Stimulated activated naive B cell treated with anti-CD40 and anti-IgM and Interleukin-4, amounts not matched to agents 10 μg/mL and 1 μg/mL and 100 μg/mL, for 72 hours (primary cell): ENCODE measurements around the gene RETREG3.
"Not testable (repeated sequence)": the region's sequence is repeated elsewhere in the genome, so short reads cannot be mapped to it uniquely, and the experiment has no call there.

ENCODE experiments used
- ATAC-seq, 2 donors: fragments of 150-1000 bp; cut with Tn5 transposase; replicated peaks; 2 replicates each; pipeline ENCODE4 v1.10.0; 2021; ENCODE audit warnings: moderate library complexity in 1 of 2
- DNase-seq: peaks from one replicate; pipeline ENCODE4 v3.0.0; 2021
- H3K27ac Mint-ChIP-seq: one replicate; pipeline ENCODE4 v1.8.0; 2022; ENCODE audit warnings: mild to moderate bottlenecking, mixed read lengths
- H3K27me3 Mint-ChIP-seq, 2 donors: one replicate each; pipeline ENCODE4 v1.8.0; 2022; ENCODE audit warnings: mixed read lengths in 2 of 2
- H3K36me3 Mint-ChIP-seq, 2 donors: one replicate each; pipeline ENCODE4 v1.8.0; 2022; ENCODE audit warnings: mixed read lengths in 2 of 2, mild to moderate bottlenecking in 1 of 2
- H3K4me1 Mint-ChIP-seq, 2 donors: one replicate each; pipeline ENCODE4 v1.8.0; 2022; ENCODE audit warnings: mixed read lengths in 2 of 2, mild to moderate bottlenecking in 1 of 2
- H3K4me3 Mint-ChIP-seq, 2 donors: one replicate each; pipeline ENCODE4 v1.8.0; 2022; ENCODE audit warnings: mild to moderate bottlenecking in 2 of 2, mixed read lengths in 2 of 2, moderate library complexity in 1 of 2
- H3K9me3 Mint-ChIP-seq, 2 donors: one replicate each; pipeline ENCODE4 v1.8.0; 2022; ENCODE audit warnings: mixed read lengths in 2 of 2, mild to moderate bottlenecking in 1 of 2

Gene RETREG3

GRCh38 chr17:42559075-42559474, 50.1 kb downstream of the RETREG3 start:
- Mint-ChIP-seq H3K4me1 (peaks cover 28 to 43% of the 10 kb centered on the region in 2 donors), H3K4me3 (no peak overlapping the region), H3K27me3 (no peaks in the 10 kb centered on the region), H3K9me3 (peaks cover 0 to 1% of the 10 kb centered on the region in 2 donors), H3K27ac (no peak overlapping the region), H3K36me3 (peaks cover 18 to 26% of the 10 kb centered on the region in 2 donors)
- no peak for DNase-seq
- no peak for ATAC-seq

DNA sequence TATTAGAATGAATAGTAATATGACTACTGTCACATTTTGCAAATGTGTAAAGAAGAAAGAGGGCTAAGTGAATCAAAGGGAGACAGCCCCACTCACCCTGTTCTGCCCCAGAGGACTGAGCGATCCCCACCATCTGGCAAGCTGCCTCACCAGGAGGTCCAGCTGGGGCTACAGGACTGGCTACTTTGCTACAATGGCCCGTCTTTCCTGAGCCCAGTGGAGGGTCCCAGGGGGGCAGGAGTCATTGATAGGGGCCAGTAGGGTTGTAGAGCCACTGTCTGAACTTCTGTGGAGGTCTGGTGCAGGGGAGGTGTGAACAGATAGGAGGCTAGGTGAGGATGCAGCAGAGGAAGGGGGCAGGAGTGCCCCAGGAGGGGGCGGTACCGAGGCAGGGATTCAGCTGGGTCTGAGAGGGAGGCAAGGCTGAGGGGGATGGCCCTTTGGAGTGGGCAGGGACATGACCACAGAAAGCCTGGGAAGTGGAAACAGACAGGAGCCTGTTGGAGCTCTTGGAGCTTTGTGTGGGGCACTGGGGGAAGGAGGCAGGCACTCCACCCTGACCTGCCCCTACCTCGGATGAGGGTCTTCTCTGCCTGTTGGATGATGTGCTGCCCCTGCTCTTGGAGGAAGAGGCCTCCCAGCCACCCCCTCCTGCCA, 53.1 kb downstream of the RETREG3 start:
- Mint-ChIP-seq H3K36me3 (peaks cover 4 to 21% of the 10 kb centered on the region in 2 donors), H3K4me1 (peaks cover 23 to 32% of the 10 kb centered on the region in 2 donors), H3K4me3 (peak overlapping the region in 1 of 2 donors; percentile 93)
- H3K9me3 Mint-ChIP-seq, DNase-seq, H3K27me3 Mint-ChIP-seq, H3K27ac Mint-ChIP-seq, ATAC-seq: not testable (repeated sequence)

- H3K27ac Mint-ChIP-seq = peak overlapping the region; percentile 98
- peaks cover 23 to 38% of the 10 kb centered on the region in 2 donors for H3K4me1 Mint-ChIP-seq
Observed at GRCh38 chr17:42555122-42555622, 54.0 kb downstream of the RETREG3 start.

GRCh38 chr17:42554250-42555121, 54.7 kb downstream of the RETREG3 start:
- Mint-ChIP-seq H3K27me3 (no peaks in the 10 kb centered on the region), H3K27ac (peak overlapping the region; percentile 98), H3K36me3 (peaks cover 2 to 25% of the 10 kb centered on the region in 2 donors), H3K4me3 (peak overlapping the region; percentile 93 to 99), H3K4me1 (peaks cover 21 to 38% of the 10 kb centered on the region in 2 donors), H3K9me3 (no peaks in the 10 kb centered on the region)
- ATAC-seq = peak; percentile 92 to 94
- DNase-seq = peak; percentile 85

More at GRCh38 chr17:42555122-42555622, 54.0 kb downstream of the RETREG3 start:
- Mint-ChIP-seq H3K27me3 (no peaks in the 10 kb centered on the region), H3K36me3 (peaks cover 4 to 25% of the 10 kb centered on the region in 2 donors), H3K4me3 (peak overlapping the region; percentile 93 to 99), H3K9me3 (no peaks in the 10 kb centered on the region)
- DNase-seq (no peak), ATAC-seq (peak; percentile 18 to 20)

GRCh38 chr17:42553866-42554249, 55.3 kb downstream of the RETREG3 start:
- DNase-seq = no peak
- ATAC-seq = peak; percentile 4 to 26
- H3K27ac Mint-ChIP-seq = peak overlapping the region; percentile 98
- H3K36me3 Mint-ChIP-seq = peaks cover 2 to 25% of the 10 kb centered on the region in 2 donors
- H3K4me1 Mint-ChIP-seq = peaks cover 26 to 44% of the 10 kb centered on the region in 2 donors
- H3K4me3 Mint-ChIP-seq = peak overlapping the region; percentile 93 to 99
- no peaks in the 10 kb centered on the region for H3K27me3 Mint-ChIP-seq
- no peaks in the 10 kb centered on the region for H3K9me3 Mint-ChIP-seq

DNA sequence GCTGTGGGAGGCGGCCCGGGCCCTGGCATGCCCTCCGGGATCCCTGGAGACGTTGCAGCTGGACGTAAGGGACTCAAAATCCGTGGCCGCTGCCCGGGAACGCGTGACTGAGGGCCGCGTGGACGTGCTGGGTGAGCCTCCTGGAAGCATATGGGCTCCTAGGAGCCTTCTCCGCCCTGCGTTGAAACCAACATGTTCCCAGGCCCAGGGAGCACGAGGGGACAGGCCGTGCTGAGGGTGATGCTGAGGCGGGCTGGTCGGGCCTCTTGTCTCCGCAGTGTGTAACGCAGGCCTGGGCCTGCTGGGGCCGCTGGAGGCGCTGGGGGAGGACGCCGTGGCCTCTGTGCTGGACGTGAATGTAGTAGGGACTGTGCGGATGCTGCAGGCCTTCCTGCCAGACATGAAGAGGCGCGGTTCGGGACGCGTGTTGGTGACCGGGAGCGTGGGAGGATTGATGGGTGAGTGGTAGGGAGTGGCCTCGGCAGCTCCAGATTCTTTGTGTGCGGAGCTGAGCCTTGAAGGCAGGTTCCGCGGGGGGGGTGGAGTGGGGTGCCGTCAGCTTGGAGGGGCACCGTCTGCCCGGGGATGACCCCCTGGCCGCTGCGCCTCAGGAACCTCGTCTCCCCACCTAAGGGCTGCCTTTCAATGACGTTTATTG, 55.9 kb downstream of the RETREG3 start:
- DNase-seq (no peak), ATAC-seq (no peak)
- H3K27me3 Mint-ChIP-seq = no peaks in the 10 kb centered on the region
- H3K36me3 Mint-ChIP-seq = peaks cover 2 to 25% of the 10 kb centered on the region in 2 donors
- H3K4me3 Mint-ChIP-seq = peak overlapping the region; percentile 93 to 99
- peaks cover 27 to 47% of the 10 kb centered on the region in 2 donors for H3K4me1 Mint-ChIP-seq
- H3K9me3 Mint-ChIP-seq = no peaks in the 10 kb centered on the region
- H3K27ac Mint-ChIP-seq = peak overlapping the region; percentile 92

DNA sequence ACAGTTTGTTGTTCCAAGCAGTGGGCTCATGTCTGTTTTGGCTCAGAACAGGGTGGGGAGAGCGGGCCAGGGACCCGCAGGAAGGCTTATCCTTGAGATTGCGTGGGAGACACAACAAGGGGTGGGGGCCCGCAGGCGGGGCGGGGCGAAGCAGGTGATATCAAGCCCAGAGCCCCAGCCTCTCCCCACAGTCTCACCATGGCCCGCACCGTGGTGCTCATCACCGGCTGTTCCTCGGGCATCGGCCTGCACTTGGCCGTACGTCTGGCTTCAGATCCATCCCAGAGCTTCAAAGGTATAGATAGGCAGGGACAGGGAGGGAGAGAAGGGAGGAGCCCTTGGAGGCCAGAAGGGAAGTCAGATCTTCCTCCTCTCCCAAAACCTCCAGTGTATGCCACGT, 56.4 kb downstream of the RETREG3 start, which contains the start of gene HSD17B1:
Gene HSD17B1 (plus strand): TSS at position 188 of the 400 bp plus-strand sequence. CDS start 11 bp downstream, at position 199.
- H3K27me3 Mint-ChIP-seq, ATAC-seq, H3K9me3 Mint-ChIP-seq, DNase-seq: not testable (repeated sequence)
- Mint-ChIP-seq H3K36me3 (peaks cover 2 to 25% of the 10 kb centered on the region in 2 donors), H3K4me1 (peaks cover 27 to 51% of the 10 kb centered on the region in 2 donors), H3K27ac (peak within 1 kb of the TSS; percentile 92), H3K4me3 (peak within 1 kb of the TSS; percentile 93 to 99)

- H3K9me3 Mint-ChIP-seq = no peaks in the 10 kb centered on the region
- DNase-seq (no peak), ATAC-seq (no peak)
- no peak overlapping the region for H3K27ac Mint-ChIP-seq
- no peaks in the 10 kb centered on the region for H3K27me3 Mint-ChIP-seq
- peak overlapping the region; percentile 66 to 76 for H3K4me3 Mint-ChIP-seq
- H3K36me3 Mint-ChIP-seq = peaks cover 5 to 29% of the 10 kb centered on the region in 2 donors
- peaks cover 16 to 51% of the 10 kb centered on the region in 2 donors for H3K4me1 Mint-ChIP-seq
Observed at GRCh38 chr17:42548993-42549755, 60.0 kb downstream of the RETREG3 start.

DNA sequence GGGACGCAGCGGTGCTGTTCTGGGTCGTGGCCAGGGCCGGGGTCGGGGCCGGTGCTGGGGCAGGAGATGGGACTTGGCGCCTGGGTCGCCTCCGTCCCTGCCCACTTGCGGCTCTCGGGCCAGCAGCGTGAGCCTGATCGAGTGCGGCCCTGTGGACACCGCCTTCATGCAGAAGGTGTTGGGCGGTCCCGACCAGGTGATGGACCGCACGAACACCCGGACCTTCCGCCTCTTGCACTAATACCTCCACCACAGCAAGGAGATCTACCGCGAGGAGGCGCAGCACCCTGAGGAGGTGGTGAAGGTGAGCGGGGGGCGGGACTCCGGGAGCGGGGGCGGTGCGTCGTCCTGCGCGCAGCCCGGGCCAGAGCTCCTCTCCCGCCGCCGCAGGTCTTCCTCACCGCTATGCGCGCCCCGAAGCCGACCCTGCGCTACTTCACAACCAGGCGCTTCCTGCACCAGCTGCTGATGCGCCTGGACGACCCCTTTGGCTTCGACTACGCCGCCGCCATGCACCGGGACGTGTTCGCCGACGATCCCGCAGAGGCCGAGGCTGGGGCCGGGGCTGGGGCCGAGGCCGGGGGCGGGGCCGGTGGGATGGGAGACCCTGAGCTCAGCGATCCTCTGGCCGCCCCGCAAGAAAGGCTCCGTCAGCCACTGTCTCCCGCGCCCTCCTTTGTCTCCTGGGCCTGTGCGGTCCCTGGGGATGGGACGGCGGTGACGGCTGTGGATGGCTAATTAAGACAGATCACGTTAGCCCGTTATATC, 60.9 kb downstream of the RETREG3 start:
- Mint-ChIP-seq H3K9me3 (no peaks in the 10 kb centered on the region), H3K27ac (no peak overlapping the region), H3K4me3 (peak overlapping the region; percentile 59 to 76), H3K4me1 (peaks cover 11 to 42% of the 10 kb centered on the region in 2 donors), H3K36me3 (peaks cover 6 to 28% of the 10 kb centered on the region in 2 donors), H3K27me3 (no peaks in the 10 kb centered on the region)
- ATAC-seq (peak; percentile 90 to 94), DNase-seq (peak; percentile 81)

- no peak for DNase-seq
- Mint-ChIP-seq H3K27me3 (no peaks in the 10 kb centered on the region), H3K9me3 (no peaks in the 10 kb centered on the region), H3K4me1 (peaks cover 11 to 36% of the 10 kb centered on the region in 2 donors), H3K4me3 (peak overlapping the region; percentile 50 to 76), H3K27ac (no peak overlapping the region), H3K36me3 (peaks cover 11 to 30% of the 10 kb centered on the region in 2 donors)
- no peak for ATAC-seq
Observed at GRCh38 chr17:42547698-42548069, 61.5 kb downstream of the RETREG3 start.

DNA sequence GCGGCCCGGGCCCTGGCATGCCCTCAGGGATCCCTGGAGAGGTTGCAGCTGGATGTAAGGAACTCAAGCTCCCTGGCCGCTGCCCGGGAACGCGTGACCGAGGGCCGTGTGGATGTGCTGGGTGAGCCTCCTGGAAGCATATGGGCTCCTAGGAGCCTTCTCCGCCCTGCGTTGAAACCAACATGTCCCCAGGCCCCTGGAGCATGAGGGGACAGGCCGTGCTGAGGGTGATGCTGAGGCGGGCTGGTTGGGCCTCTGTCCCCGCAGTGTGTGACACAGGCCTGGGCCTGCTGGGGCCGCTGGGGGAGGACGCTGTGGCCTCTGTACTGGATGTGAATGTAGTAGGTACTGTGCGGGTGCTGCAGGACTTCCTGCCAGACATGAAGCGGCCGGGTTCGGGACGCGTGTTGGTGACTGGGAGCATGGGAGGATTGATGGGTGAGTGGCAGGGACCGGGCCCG, 62.1 kb downstream of the RETREG3 start:
- ATAC-seq = no peak
- Mint-ChIP-seq H3K9me3 (no peaks in the 10 kb centered on the region), H3K27ac (peak overlapping the region; percentile 85), H3K36me3 (peaks cover 10 to 26% of the 10 kb centered on the region in 2 donors), H3K4me1 (peaks cover 8 to 35% of the 10 kb centered on the region in 2 donors), H3K4me3 (peak overlapping the region; percentile 36 to 69), H3K27me3 (no peaks in the 10 kb centered on the region)
- no peak for DNase-seq

- H3K4me1 Mint-ChIP-seq = peaks cover 8 to 33% of the 10 kb centered on the region in 2 donors
- peaks cover 10 to 26% of the 10 kb centered on the region in 2 donors for H3K36me3 Mint-ChIP-seq
- H3K27ac Mint-ChIP-seq = peak overlapping the region; percentile 65
- H3K4me3 Mint-ChIP-seq, H3K9me3 Mint-ChIP-seq, ATAC-seq, DNase-seq, H3K27me3 Mint-ChIP-seq: not testable (repeated sequence)
Observed at GRCh38 chr17:42545755-42546505, 63.2 kb downstream of the RETREG3 start.
